ENCODE data around the gene CSMD2.

- TF ChIP-seq CTCF (IDR thresholded peaks at IDR 0.05; ENCODE audit: low read length) = no peak
- TF ChIP-seq EZH2 (optimal IDR thresholded peaks at IDR 0.05; ENCODE audit: low read depth, low read length) = no peak
- no peak for TF ChIP-seq EZH2phosphoT487 (IDR thresholded peaks at IDR 0.05; ENCODE audit: low read length)
These were observed 652.6 kb downstream of the CSMD2 start for GRCh38 chr1:33512226-33513011.

All from MM.1S (cell line).